Activated CD8-positive, alpha-beta T cell treated with anti-CD3 and anti-CD28 coated beads for 36 hours (primary cell): ENCODE data around the gene AMD1. TPM values are rescaled to one million over a fixed set of nuclear protein-coding genes. Genes with fewer than 3 reads are reported as not detected.

Experiments
- ATAC-seq: fragments of 200-7000 bp; cut with Tn5 transposase; one replicate; pipeline ENCODE4 v1.10.0; 2021; ENCODE audit warnings: mild to moderate bottlenecking, moderate library complexity
- CTCF ChIA-PET: fragments of 350-600 bp; sonication (Branson Sonifier 250); formaldehyde crosslinking; loops from one replicate; lab custom pipeline; 2021; ENCODE audit warnings: antibody characterized with exemption; lab: Charles Lee
- POLR2A ChIA-PET: fragments of 350-600 bp; sonication (Branson Sonifier 250); formaldehyde crosslinking; loops from one replicate; lab custom pipeline; 2021; ENCODE audit warnings: antibody characterized with exemption; lab: Charles Lee
- DNase-seq: peaks from one replicate; pipeline ENCODE4 v3.0.0-alpha.2; 2020
- H3K27ac Mint-ChIP-seq: one replicate; pipeline ENCODE4 v1.8.0; 2021; ENCODE audit warnings: mild to moderate bottlenecking, mixed read lengths
- H3K27me3 Mint-ChIP-seq: one replicate; pipeline ENCODE4 v1.8.0; 2021; ENCODE audit warnings: mixed read lengths
- H3K36me3 Mint-ChIP-seq: one replicate; pipeline ENCODE4 v1.8.0; 2021; ENCODE audit warnings: low read depth, mixed read lengths
- H3K4me1 Mint-ChIP-seq: one replicate; pipeline ENCODE4 v1.8.0; 2021; ENCODE audit warnings: low read depth, mixed read lengths
- H3K4me3 Mint-ChIP-seq: one replicate; pipeline ENCODE4 v1.8.0; 2021; ENCODE audit warnings: mild to moderate bottlenecking, moderate library complexity, mixed read lengths
- H3K9me3 Mint-ChIP-seq: one replicate; pipeline ENCODE4 v1.8.0; 2021; ENCODE audit warnings: mixed read lengths
- intact Hi-C: fragments of 100-400 bp; cut with micrococcal nuclease; formaldehyde crosslinking; loops from one replicate; pipeline ENCODE4 v1.10.0; 2022
- total RNA-seq, 2 experiments: library from RNA; stranded (reverse); gene quantifications; one replicate each; pipeline ENCODE4 v1.2.3, GENCODE V29; 2021
- TF ChIP-seq, protein P1 (sequence below): fragments of 200-600 bp; IDR thresholded peaks from one replicate; pipeline ENCODE4 v1.8.0; 2022; ENCODE audit warnings: antibody characterized with exemption, mild to moderate bottlenecking

Gene AMD1
- total RNA-seq, 2 experiments from 2014 or later, result 77.4 to 85.0 TPM

GRCh38 chr6:110885526-110885925 is 10.9 kb downstream of the AMD1 start:
- intact Hi-C loops, result no loop called here
- peaks cover 33% of the 10 kb centered on the region for H3K36me3 Mint-ChIP-seq
- no peaks in the 10 kb centered on the region for H3K9me3 Mint-ChIP-seq
- H3K4me1 Mint-ChIP-seq, result peaks cover 72% of the 10 kb centered on the region
- peak overlapping the region; percentile 36 for H3K27ac Mint-ChIP-seq
- TF ChIP-seq, protein P1, sequence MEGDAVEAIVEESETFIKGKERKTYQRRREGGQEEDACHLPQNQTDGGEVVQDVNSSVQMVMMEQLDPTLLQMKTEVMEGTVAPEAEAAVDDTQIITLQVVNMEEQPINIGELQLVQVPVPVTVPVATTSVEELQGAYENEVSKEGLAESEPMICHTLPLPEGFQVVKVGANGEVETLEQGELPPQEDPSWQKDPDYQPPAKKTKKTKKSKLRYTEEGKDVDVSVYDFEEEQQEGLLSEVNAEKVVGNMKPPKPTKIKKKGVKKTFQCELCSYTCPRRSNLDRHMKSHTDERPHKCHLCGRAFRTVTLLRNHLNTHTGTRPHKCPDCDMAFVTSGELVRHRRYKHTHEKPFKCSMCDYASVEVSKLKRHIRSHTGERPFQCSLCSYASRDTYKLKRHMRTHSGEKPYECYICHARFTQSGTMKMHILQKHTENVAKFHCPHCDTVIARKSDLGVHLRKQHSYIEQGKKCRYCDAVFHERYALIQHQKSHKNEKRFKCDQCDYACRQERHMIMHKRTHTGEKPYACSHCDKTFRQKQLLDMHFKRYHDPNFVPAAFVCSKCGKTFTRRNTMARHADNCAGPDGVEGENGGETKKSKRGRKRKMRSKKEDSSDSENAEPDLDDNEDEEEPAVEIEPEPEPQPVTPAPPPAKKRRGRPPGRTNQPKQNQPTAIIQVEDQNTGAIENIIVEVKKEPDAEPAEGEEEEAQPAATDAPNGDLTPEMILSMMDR, result no peak
- DNase-seq (no peak), ATAC-seq (no peak)
- POLR2A ChIA-PET, result interaction anchor here (1.3 to 5.0 kb wide), 5 partner anchors 8 to 72 kb away, joined by 3 to 54 read pairs (median 7); partner anchors contain the start of genes AMD1 and GTF3C6
- CTCF ChIA-PET, result interaction anchor here (1.0 kb wide), 1 partner anchor 9 kb away, joined by 4 read pairs; no protein-coding TSS in a partner anchor
- H3K4me3 Mint-ChIP-seq, result no peak overlapping the region
- no peaks in the 10 kb centered on the region for H3K27me3 Mint-ChIP-seq

GRCh38 chr6:110886555-110887167 is 12.1 kb downstream of the AMD1 start:
- peaks cover 63% of the 10 kb centered on the region for H3K4me1 Mint-ChIP-seq
- H3K27ac Mint-ChIP-seq, result peak overlapping the region; percentile 57
- DNase-seq, result no peak
- H3K4me3 Mint-ChIP-seq, result no peak overlapping the region
- no peaks in the 10 kb centered on the region for H3K27me3 Mint-ChIP-seq
- POLR2A ChIA-PET, result interaction anchor here (1.0 to 5.0 kb wide), 5 partner anchors 9 to 17 kb away, joined by 3 to 54 read pairs (median 7); partner anchors contain the start of gene AMD1
- intact Hi-C loops, result no loop called here
- peaks cover 37% of the 10 kb centered on the region for H3K36me3 Mint-ChIP-seq
- CTCF ChIA-PET, result interaction anchor here (1.0 to 1.5 kb wide), 5 partner anchors 8 to 208 kb away, joined by 3 to 6 read pairs (median 4); no protein-coding TSS in a partner anchor
- TF ChIP-seq, protein P1, result no peak
- no peak for ATAC-seq
- no peaks in the 10 kb centered on the region for H3K9me3 Mint-ChIP-seq

- H3K27ac Mint-ChIP-seq, result no peak overlapping the region
- POLR2A ChIA-PET, result interaction anchor here (0.6 to 3.5 kb wide), 6 partner anchors 13 to 464 kb away, joined by 3 to 17 read pairs (median 3); partner anchors contain the start of gene AMD1
- no peak overlapping the region for H3K4me3 Mint-ChIP-seq
- intact Hi-C loops, result no loop called here
- TF ChIP-seq, protein P1, result no peak
- peaks cover 31% of the 10 kb centered on the region for H3K4me1 Mint-ChIP-seq
- DNase-seq (no peak), ATAC-seq (no peak)
- H3K27me3 Mint-ChIP-seq, result no peaks in the 10 kb centered on the region
- H3K36me3 Mint-ChIP-seq, result peaks cover 50% of the 10 kb centered on the region
- CTCF ChIA-PET, result interaction anchor here (0.7 to 1.9 kb wide), 7 partner anchors 9 to 362 kb away, joined by 3 to 7 read pairs (median 5); no protein-coding TSS in a partner anchor
- no peaks in the 10 kb centered on the region for H3K9me3 Mint-ChIP-seq
These were observed 15.7 kb downstream of the AMD1 start for GRCh38 chr6:110890288-110890687.

DNA sequence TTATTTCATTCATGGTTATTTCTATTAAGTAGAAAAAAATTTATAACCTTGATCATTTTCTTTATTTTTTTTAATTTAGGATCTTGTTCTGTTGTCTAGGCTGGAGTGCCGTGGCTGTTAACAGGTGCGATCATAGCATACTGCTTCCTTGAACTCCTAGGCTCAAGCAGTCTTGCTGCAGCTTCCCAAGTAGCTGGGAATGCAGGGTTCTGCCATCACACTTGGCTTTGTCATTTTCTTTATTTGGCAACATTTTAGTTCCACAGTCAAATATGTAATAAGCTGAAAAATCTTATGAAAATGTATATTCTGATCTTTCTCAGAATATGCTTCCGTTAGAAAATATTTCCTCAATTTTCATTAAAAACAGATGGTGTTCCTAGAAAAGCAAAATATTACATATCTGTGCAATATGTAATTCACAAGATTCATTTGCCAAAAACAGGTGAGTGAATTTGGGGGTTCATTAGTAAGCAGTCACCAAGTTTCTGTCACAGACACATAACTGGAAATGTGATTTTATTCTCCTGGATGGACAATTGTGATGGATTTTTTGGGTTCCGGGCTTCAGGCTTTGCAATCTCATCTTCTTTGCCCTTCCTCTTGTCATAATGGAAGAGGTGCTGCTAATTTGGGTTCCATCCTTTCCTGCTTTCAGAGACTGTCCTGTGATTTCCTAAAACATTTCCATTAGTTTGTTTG is 21.5 kb downstream of the AMD1 start:
- intact Hi-C loops, result no loop called here
- H3K9me3 Mint-ChIP-seq, result no peaks in the 10 kb centered on the region
- H3K36me3 Mint-ChIP-seq, result peaks cover 66% of the 10 kb centered on the region
- H3K4me3 Mint-ChIP-seq, result no peak overlapping the region
- TF ChIP-seq, protein P1, result no peak
- ChIA-PET POLR2A (no interaction called here), CTCF (no interaction called here)
- DNase-seq (no peak), ATAC-seq (no peak)
- peaks cover 4% of the 10 kb centered on the region for H3K4me1 Mint-ChIP-seq
- no peaks in the 10 kb centered on the region for H3K27me3 Mint-ChIP-seq
- no peak overlapping the region for H3K27ac Mint-ChIP-seq
